ENCODE measurements around the gene BCAT1.

The BCAT1 gene

DNA sequence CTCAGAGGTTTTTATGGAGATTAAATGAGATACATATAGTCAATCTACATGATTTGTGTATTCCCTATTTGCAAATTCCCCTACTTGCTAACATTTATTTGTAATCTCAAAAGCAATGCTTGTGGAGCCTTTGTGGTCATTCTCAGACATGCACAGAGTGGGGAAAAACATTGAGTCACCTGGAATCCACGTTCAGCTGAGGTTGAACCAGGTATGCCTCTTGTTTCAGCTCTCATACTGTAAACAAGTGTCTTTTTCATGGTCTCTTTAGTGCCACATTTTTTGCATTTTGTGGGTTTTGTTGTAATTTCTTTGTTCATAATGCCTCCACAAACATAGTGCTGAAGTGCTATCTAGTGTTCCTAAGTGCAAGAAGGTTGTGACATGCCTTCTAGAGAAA is 181.9 kb downstream of the BCAT1 start:
- H3K9me3 ChIP-seq (ENCODE audit: control insufficient read depth, insufficient read depth, low read length) = no peaks in the 10 kb centered on the region
- H3K9ac ChIP-seq (ENCODE audit: low read depth, low read length) = no peak overlapping the region
- no peak overlapping the region for H3K4me3 ChIP-seq (ENCODE audit: low read depth, low read length)
- no peaks in the 10 kb centered on the region for H3K27me3 ChIP-seq (ENCODE audit: control insufficient read depth, insufficient read depth, low read length)
- no peaks in the 10 kb centered on the region for H3K4me1 ChIP-seq (ENCODE audit: control insufficient read depth, insufficient read depth, low read length)
- H3K36me3 ChIP-seq (ENCODE audit: control insufficient read depth, insufficient read depth, low read length) = no peaks in the 10 kb centered on the region

GRCh38 chr12:24764712-24765111 is 184.2 kb downstream of the BCAT1 start:
- H3K4me3 ChIP-seq (ENCODE audit: low read depth, low read length) = no peak overlapping the region
- no peaks in the 10 kb centered on the region for H3K27me3 ChIP-seq (ENCODE audit: control insufficient read depth, insufficient read depth, low read length)
- no peaks in the 10 kb centered on the region for H3K9me3 ChIP-seq (ENCODE audit: control insufficient read depth, insufficient read depth, low read length)
- H3K36me3 ChIP-seq (ENCODE audit: control insufficient read depth, insufficient read depth, low read length) = no peaks in the 10 kb centered on the region
- H3K4me1 ChIP-seq (ENCODE audit: control insufficient read depth, insufficient read depth, low read length) = peaks cover 5% of the 10 kb centered on the region
- H3K9ac ChIP-seq (ENCODE audit: low read depth, low read length) = no peak overlapping the region

GRCh38 chr12:24760606-24761378 is 188.1 kb downstream of the BCAT1 start:
- no peak overlapping the region for H3K4me3 ChIP-seq (ENCODE audit: low read depth, low read length)
- H3K9ac ChIP-seq (ENCODE audit: low read depth, low read length) = no peak overlapping the region

DNA sequence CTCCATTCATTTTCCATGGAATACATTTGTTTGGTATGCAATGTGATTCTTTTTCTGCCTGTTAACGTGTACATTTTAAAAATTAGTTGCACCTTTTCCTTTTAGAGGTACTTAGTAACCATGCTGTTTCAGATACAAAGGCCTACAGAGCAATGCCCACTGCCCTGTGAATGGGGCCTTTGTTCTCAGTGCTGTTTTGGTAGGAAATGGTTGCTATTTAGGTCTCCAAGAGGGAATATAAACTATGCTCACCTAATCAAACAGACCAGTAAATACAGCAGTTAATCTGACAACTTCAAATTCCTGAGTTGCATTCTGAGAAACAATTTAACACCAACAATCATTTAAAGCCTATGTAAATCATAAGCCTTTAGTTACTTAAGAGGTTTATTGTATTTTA is 188.7 kb downstream of the BCAT1 start:
- Histone ChIP-seq H3K9ac (ENCODE audit: low read depth, low read length) (no peak overlapping the region), H3K36me3 (ENCODE audit: control insufficient read depth, insufficient read depth, low read length) (no peaks in the 10 kb centered on the region), H3K27me3 (ENCODE audit: control insufficient read depth, insufficient read depth, low read length) (no peaks in the 10 kb centered on the region), H3K9me3 (ENCODE audit: control insufficient read depth, insufficient read depth, low read length) (no peaks in the 10 kb centered on the region), H3K4me3 (ENCODE audit: low read depth, low read length) (no peak overlapping the region), H3K4me1 (ENCODE audit: control insufficient read depth, insufficient read depth, low read length) (peaks cover 5% of the 10 kb centered on the region)

More at GRCh38 chr12:24760606-24761378, 188.1 kb downstream of the BCAT1 start:
- Histone ChIP-seq H3K27me3 (ENCODE audit: control insufficient read depth, insufficient read depth, low read length) (no peaks in the 10 kb centered on the region), H3K9me3 (ENCODE audit: control insufficient read depth, insufficient read depth, low read length) (no peaks in the 10 kb centered on the region), H3K36me3 (ENCODE audit: control insufficient read depth, insufficient read depth, low read length) (no peaks in the 10 kb centered on the region), H3K4me1 (ENCODE audit: control insufficient read depth, insufficient read depth, low read length) (peaks cover 5% of the 10 kb centered on the region)

All from iPS-15b (cell line).